HepG2 (cell line): ENCODE measurements around the gene PAK3. TPM values are rescaled to one million over a fixed set of nuclear protein-coding genes. Genes with fewer than 3 reads are reported as not detected.

Experiments used
- ATAC-seq: fragments of 200-7000 bp; cut with Tn5 transposase; 3 replicates; pipeline ENCODE4 v1.9.1; 2020; ENCODE audit warnings: mild to moderate bottlenecking, moderate library complexity
- BruUV-seq: library from RNA; stranded (reverse); fragments of 400-500 nt; replicated peaks from 2 replicates; lab custom pipeline; 2021; lab: Mats Ljungman, UMichigan
- CTCF ChIA-PET: fragments of 300-600 bp; formaldehyde crosslinking; extraction: SDS; loops from one replicate; lab custom pipeline; 2021; ENCODE audit warnings: low total read pairs, inconsistent platforms, low intra/inter-chr PET ratio; lab: Yijun Ruan, JAX
- POLR2A ChIA-PET: fragments of 350-600 bp; sonication (Branson Sonifier 250); formaldehyde crosslinking; loops from one replicate; lab custom pipeline; 2020; ENCODE audit warnings: antibody characterized with exemption, inconsistent platforms; lab: Yijun Ruan, JAX
- DNase-seq: peaks from one replicate; pipeline ENCODE4 v3.0.0-alpha.2; 2015; ENCODE audit warnings: low spot score
- FAIRE-seq: peaks from 3 replicates; lab custom pipeline; 2011; peaks lifted over from hg19 to GRCh38; lab: Jason Lieb, UNC
- H2AFZ ChIP-seq: one replicate; pipeline ENCODE4 v1.6.1; 2011; ENCODE audit warnings: low read length, inconsistent platforms
- H3K27ac ChIP-seq: fragments of 300-600 bp; 3 replicates; pipeline ENCODE4 v1.8.0; 2011; ENCODE audit warnings: mixed run types, mild to moderate bottlenecking, mixed read lengths, low read length, inconsistent platforms; ENCODE audit not compliant: insufficient read depth; ENCODE audit errors: extremely low read length
- H3K27me3 ChIP-seq, 2 experiments: fragments of 200-600 bp in 1 of 2; 2 replicates in 1 of 2; 3 replicates in 1 of 2; pipeline versions ENCODE4 v1.6.0 to v1.8.0; 2011; ENCODE audit warnings: low read length in 2 of 2, mild to moderate bottlenecking in 2 of 2, moderate library complexity in 2 of 2, inconsistent platforms in 1 of 2; ENCODE audit not compliant: insufficient read depth in 2 of 2, control insufficient read depth in 1 of 2
- H3K36me3 ChIP-seq, 2 experiments: fragments of 200-600 bp in 1 of 2; replicated peaks in 1 of 2; 2 replicates in 1 of 2; 3 replicates in 1 of 2; pipeline versions ENCODE4 v1.5.1 to v1.8.0; 2011; ENCODE audit warnings: low read length in 2 of 2, inconsistent platforms in 1 of 2; ENCODE audit not compliant: insufficient read depth in 2 of 2, control insufficient read depth in 1 of 2
- H3K4me1 ChIP-seq: 2 replicates; pipeline ENCODE4 v1.5.1; 2012; ENCODE audit warnings: low read length, inconsistent platforms; ENCODE audit not compliant: insufficient read depth
- H3K4me2 ChIP-seq: 2 replicates; pipeline ENCODE4 v1.6.0; 2011; ENCODE audit warnings: low read depth, low read length, inconsistent platforms
- H3K4me3 ChIP-seq, 3 experiments: fragments of 200-600 bp in 1 of 3; sonication (generic), shearing (Covaris generic) in 1 of 3; replicated peaks in 1 of 3; 2 replicates each; pipeline ENCODE4 v1.5.1; 2011 to 2016; ENCODE audit warnings: low read length in 3 of 3, inconsistent platforms in 2 of 3, low read depth in 2 of 3, mild to moderate bottlenecking in 2 of 3, control low read depth in 1 of 3, mixed read lengths in 1 of 3; ENCODE audit not compliant: insufficient read depth in 1 of 3
- H3K79me2 ChIP-seq: one replicate; pipeline ENCODE4 v1.6.1; 2011; ENCODE audit warnings: low read length, inconsistent platforms; ENCODE audit not compliant: insufficient read depth
- H3K9ac ChIP-seq: 2 replicates; pipeline ENCODE4 v1.6.0; 2011; ENCODE audit warnings: mild to moderate bottlenecking, low read depth, low read length, inconsistent platforms; ENCODE audit not compliant: insufficient read depth
- H3K9me3 ChIP-seq: 2 replicates; pipeline ENCODE4 v1.5.1; 2012; ENCODE audit warnings: mild to moderate bottlenecking, low read length
- H4K20me1 ChIP-seq: 2 replicates; pipeline ENCODE4 v1.6.0; 2011; ENCODE audit warnings: inconsistent platforms, mild to moderate bottlenecking, low read length, moderate library complexity; ENCODE audit not compliant: insufficient read depth
- IKZF4 ChIP-seq: sonication (generic); formaldehyde crosslinking; IDR thresholded peaks from 2 replicates; pipeline ENCODE4 v1.5.1; 2020; ENCODE audit warnings: borderline replicate concordance, mild to moderate bottlenecking, low read depth, missing genetic modification reagents; ENCODE audit errors: not compliant biosample characterization
- JARID2 ChIP-seq: sonication (generic); formaldehyde crosslinking; IDR thresholded peaks from 2 replicates; pipeline ENCODE4 v1.8.1; 2023; ENCODE audit warnings: missing genetic modification reagents, inconsistent platforms; ENCODE audit not compliant: insufficient replicate concordance
- JDP2 ChIP-seq: sonication (generic); formaldehyde crosslinking; IDR thresholded peaks from 2 replicates; pipeline ENCODE4 v1.8.1; 2022; ENCODE audit warnings: missing genetic modification reagents, borderline replicate concordance
- ZBTB8A ChIP-seq: sonication (generic); formaldehyde crosslinking; IDR thresholded peaks from 2 replicates; pipeline ENCODE4 v1.4.0; 2020; ENCODE audit warnings: mild to moderate bottlenecking, low read depth, missing genetic modification reagents, borderline replicate concordance
- ZFP1 ChIP-seq: IDR thresholded peaks from 2 replicates; pipeline ENCODE4 v1.6.1; 2016
- WGBS: methylation state at CpG from one replicate; pipeline ENCODE4 v1.1.6; 2017; ENCODE audit warnings: low lambda C conversion rate; 5-methylcytosine and 5-hydroxymethylcytosine counted together
- in situ Hi-C: cut with HindIII; loops from 2 replicates; pipeline ENCODE4 v1.10.0; 2017; ENCODE audit warnings: low pct_unique_long_range_greater_than_20kb; ENCODE audit not compliant: extremely low pct_ligation_motif_present
- intact Hi-C: fragments of 100-400 bp; cut with micrococcal nuclease; formaldehyde crosslinking; loops from one replicate; pipeline ENCODE4 v1.10.0; 2022; ENCODE audit not compliant: unreplicated experiment
- polyA plus RNA-seq, 8 experiments: library from polyadenylated mRNA; depleted of rRNA in 3 of 8; stranded (reverse) in 7 of 8; unstranded in 1 of 8; fragments of >200 nt; fragmentation: Illumina TruSeq in 4 of 8; extraction: Trizol in 4 of 8; gene quantifications; 2 replicates each; pipeline versions ENCODE4 v1.2.1 to v1.2.3, GENCODE V29; 2011 to 2016; ENCODE audit warnings: low read depth in 4 of 8, missing spikeins in 1 of 8, mixed read lengths in 1 of 8; ENCODE audit not compliant: insufficient read depth in 1 of 8
- total RNA-seq, 5 experiments: library from RNA; depleted of rRNA; stranded (reverse); fragments of >200 nt; fragmentation: Illumina TruSeq; extraction: Trizol; gene quantifications; 2 replicates each; pipeline ENCODE4 v1.2.3, GENCODE V29; 2016; ENCODE audit warnings: low read depth in 1 of 5
- TF ChIP-seq, protein P1 (sequence below): sonication (generic); formaldehyde crosslinking; IDR thresholded peaks from 2 replicates; pipeline ENCODE4 v1.5.0; 2020; ENCODE audit warnings: mild to moderate bottlenecking, missing genetic modification reagents
- TF ChIP-seq, protein P2 (sequence below): sonication (generic); formaldehyde crosslinking; IDR thresholded peaks from 2 replicates; pipeline ENCODE4 v1.9.0; 2022; ENCODE audit warnings: missing genetic modification reagents, mild to moderate bottlenecking, borderline replicate concordance
- TF ChIP-seq, protein P3 (sequence below): sonication (generic); formaldehyde crosslinking; IDR thresholded peaks from 2 replicates; pipeline ENCODE4 v1.5.1; 2020; ENCODE audit warnings: mild to moderate bottlenecking, missing genetic modification reagents

The PAK3 gene
- total and polyA plus RNA-seq, 2 of the 13 experiments (the other 11 are each of a cell fraction or from before 2014, with no cell fraction given): not detected

DNA sequence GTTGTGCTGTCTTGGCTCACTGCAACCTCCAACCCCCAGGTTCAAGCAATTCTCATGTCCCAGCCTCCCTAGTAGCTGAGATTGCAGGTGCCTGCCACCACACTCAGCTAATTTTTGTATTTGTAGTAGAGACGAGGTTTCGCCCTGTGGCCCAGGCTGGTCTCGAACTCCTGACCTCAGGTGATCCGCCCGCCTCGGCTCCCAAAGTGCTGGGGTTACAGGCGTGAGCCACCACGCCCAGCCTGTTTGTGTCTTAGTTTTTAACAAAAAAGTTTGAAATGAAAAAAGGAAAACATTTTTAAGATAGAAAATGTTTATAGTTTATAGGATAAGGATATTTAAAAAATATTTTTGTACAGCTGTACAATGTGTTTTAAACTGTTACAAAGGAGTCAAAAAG lies 111.9 kb downstream of the PAK3 start:
- Histone ChIP-seq H2AFZ (no peak overlapping the region), H4K20me1 (no peaks in the 10 kb centered on the region), H3K4me3 (no peak overlapping the region), H3K27me3 (no peaks in the 10 kb centered on the region), H3K79me2 (no peaks in the 10 kb centered on the region), H3K9ac (no peak overlapping the region), H3K4me1 (no peaks in the 10 kb centered on the region), H3K36me3 (no peaks in the 10 kb centered on the region), H3K4me2 (no peak overlapping the region), H3K9me3 (no peaks in the 10 kb centered on the region), H3K27ac (no peak overlapping the region)
- TF ChIP-seq JARID2 (CRISPR knock-in tag) (no peak), IKZF4 (CRISPR knock-in tag) (no peak), JDP2 (CRISPR knock-in tag) (no peak), ZFP1 (CRISPR knock-in tag) (no peak), ZBTB8A (no peak)
- TF ChIP-seq, protein P1, sequence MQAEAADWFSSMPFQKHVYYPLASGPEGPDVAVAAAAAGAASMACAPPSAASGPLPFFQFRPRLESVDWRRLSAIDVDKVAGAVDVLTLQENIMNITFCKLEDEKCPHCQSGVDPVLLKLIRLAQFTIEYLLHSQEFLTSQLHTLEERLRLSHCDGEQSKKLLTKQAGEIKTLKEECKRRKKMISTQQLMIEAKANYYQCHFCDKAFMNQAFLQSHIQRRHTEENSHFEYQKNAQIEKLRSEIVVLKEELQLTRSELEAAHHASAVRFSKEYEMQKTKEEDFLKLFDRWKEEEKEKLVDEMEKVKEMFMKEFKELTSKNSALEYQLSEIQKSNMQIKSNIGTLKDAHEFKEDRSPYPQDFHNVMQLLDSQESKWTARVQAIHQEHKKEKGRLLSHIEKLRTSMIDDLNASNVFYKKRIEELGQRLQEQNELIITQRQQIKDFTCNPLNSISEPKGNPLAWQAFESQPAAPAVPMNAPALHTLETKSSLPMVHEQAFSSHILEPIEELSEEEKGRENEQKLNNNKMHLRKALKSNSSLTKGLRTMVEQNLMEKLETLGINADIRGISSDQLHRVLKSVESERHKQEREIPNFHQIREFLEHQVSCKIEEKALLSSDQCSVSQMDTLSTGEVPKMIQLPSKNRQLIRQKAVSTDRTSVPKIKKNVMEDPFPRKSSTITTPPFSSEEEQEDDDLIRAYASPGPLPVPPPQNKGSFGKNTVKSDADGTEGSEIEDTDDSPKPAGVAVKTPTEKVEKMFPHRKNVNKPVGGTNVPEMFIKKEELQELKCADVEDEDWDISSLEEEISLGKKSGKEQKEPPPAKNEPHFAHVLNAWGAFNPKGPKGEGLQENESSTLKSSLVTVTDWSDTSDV (CRISPR knock-in tag): no peak
- TF ChIP-seq, protein P2, sequence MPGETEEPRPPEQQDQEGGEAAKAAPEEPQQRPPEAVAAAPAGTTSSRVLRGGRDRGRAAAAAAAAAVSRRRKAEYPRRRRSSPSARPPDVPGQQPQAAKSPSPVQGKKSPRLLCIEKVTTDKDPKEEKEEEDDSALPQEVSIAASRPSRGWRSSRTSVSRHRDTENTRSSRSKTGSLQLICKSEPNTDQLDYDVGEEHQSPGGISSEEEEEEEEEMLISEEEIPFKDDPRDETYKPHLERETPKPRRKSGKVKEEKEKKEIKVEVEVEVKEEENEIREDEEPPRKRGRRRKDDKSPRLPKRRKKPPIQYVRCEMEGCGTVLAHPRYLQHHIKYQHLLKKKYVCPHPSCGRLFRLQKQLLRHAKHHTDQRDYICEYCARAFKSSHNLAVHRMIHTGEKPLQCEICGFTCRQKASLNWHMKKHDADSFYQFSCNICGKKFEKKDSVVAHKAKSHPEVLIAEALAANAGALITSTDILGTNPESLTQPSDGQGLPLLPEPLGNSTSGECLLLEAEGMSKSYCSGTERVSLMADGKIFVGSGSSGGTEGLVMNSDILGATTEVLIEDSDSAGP: no peak
- TF ChIP-seq, protein P3, sequence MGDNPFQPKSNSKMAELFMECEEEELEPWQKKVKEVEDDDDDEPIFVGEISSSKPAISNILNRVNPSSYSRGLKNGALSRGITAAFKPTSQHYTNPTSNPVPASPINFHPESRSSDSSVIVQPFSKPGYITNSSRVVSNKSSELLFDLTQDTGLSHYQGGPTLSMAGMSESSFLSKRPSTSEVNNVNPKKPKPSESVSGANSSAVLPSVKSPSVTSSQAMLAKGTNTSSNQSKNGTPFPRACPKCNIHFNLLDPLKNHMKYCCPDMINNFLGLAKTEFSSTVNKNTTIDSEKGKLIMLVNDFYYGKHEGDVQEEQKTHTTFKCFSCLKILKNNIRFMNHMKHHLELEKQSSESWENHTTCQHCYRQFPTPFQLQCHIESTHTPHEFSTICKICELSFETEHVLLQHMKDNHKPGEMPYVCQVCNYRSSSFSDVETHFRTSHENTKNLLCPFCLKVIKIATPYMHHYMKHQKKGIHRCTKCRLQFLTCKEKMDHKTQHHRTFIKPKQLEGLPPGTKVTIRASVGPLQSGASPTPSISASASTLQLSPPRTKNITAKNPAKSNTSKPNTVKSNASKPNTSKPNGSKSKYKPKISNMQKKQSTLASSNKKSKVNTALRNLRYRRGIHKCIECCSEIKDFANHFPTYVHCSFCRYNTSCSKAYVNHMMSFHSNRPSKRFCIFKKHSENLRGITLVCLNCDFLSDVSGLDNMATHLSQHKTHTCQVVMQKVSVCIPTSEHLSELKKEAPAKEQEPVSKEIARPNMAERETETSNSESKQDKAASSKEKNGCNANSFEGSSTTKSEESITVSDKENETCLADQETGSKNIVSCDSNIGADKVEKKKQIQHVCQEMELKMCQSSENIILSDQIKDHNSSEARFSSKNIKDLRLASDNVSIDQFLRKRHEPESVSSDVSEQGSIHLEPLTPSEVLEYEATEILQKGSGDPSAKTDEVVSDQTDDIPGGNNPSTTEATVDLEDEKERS (CRISPR knock-in tag): no peak
- ATAC-seq: no peak
- no peak for FAIRE-seq
- DNase-seq: no peak
- ChIA-PET POLR2A (no interaction called here), CTCF (no interaction called here)
- no TSS peak for BruUV-seq
- in situ Hi-C loops: no loop called here
- intact Hi-C loops: no loop called here
- WGBS: 66% methylated on average over 8 of the region's 8 CpGs
